Retinal pigment epithelial cell (primary cell): ENCODE data around the gene BDKRB2.

Experiments used
- DNase-seq: peaks from one replicate; pipeline ENCODE4 v3.0.0-alpha.2; 2010; ENCODE audit warnings: low read depth
- H3K4me3 ChIP-seq: 2 replicates; pipeline ENCODE4 v1.5.1; 2011; ENCODE audit warnings: mild to moderate bottlenecking, low read length, control low read depth, moderate library complexity
- TF ChIP-seq, protein P1 (sequence below): conservative IDR thresholded peaks from 2 replicates; pipeline ENCODE4 v1.5.1; 2011; ENCODE audit warnings: low read depth, low read length, control low read depth, inconsistent platforms

BDKRB2 gene

DNA sequence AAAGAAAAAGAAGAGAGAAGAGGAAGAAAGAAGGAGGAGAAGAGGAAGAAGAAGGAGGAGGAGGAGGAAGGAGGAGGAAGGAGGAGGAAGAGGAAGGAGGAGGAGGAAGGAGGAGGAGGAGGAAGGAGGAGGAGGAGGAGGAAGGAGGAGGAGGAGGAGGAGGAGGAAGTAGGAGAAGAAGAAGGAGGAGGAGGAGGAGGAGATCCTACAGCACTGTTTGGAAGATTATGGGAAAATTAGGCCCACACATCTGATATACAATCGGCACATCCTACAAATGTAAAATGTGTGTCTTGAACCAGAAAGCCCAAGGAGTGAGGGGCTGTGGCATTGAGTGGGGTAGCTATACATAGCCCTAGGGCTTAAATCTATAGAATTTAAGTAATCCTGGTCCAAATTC, 12.0 kb downstream of the BDKRB2 start:
- H3K4me3 ChIP-seq: no peak overlapping the region
- DNase-seq: no peak
- TF ChIP-seq, protein P1, sequence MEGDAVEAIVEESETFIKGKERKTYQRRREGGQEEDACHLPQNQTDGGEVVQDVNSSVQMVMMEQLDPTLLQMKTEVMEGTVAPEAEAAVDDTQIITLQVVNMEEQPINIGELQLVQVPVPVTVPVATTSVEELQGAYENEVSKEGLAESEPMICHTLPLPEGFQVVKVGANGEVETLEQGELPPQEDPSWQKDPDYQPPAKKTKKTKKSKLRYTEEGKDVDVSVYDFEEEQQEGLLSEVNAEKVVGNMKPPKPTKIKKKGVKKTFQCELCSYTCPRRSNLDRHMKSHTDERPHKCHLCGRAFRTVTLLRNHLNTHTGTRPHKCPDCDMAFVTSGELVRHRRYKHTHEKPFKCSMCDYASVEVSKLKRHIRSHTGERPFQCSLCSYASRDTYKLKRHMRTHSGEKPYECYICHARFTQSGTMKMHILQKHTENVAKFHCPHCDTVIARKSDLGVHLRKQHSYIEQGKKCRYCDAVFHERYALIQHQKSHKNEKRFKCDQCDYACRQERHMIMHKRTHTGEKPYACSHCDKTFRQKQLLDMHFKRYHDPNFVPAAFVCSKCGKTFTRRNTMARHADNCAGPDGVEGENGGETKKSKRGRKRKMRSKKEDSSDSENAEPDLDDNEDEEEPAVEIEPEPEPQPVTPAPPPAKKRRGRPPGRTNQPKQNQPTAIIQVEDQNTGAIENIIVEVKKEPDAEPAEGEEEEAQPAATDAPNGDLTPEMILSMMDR: no peak

DNA sequence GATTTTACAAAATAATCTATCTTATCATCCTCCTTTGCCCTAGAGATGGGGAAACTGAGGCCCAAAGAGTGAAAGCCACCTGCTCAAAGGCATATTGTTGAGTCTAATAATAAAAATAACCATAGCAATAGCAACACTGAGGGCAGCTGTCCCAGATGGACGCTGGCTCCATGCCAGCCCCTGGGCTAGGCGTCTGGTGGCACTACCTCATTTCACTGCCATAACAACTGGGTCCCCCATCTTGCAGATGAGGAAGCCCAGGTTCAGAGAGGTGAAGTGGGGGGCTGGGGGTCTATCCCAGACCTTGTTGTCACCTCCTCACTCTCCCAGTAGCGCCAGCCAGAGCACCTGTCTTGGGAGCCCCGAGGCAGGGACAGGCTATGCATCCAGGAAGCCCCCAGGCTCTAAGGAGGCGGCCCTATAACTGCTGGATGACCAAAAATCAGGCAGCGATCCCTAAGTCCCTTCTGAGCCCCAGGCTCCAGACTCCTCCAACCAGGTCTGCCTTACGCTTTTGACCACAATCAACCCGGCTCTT, 12.8 kb downstream of the BDKRB2 start:
- H3K4me3 ChIP-seq: no peak overlapping the region
- TF ChIP-seq, protein P1: no peak
- no peak for DNase-seq

DNA sequence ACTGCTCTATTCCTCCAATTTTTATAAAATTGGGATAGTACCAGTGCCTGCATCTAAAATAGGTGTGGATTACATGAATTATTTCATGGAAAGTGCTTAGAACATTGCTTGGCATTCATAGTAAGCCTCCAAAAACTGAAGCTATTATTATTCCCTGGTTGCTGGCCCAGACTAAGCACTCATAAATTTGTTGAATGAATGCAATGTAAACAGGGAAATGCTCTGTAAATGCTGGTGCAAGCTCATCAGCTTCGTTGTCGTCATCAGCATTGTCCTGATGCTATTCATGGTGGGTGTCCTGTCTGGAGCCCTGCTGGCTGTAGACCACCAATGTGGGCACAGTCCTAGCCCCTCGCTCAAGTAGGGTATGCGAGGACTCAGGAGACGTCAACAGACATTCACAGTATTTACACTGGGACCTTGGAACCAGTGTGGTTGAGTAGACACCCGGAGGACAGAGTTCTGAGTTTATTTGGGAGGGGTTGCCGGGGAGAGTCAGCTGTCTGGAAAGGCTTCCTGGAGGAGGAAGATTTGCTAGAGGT, 16.5 kb downstream of the BDKRB2 start:
- TF ChIP-seq, protein P1: no peak

DNA sequence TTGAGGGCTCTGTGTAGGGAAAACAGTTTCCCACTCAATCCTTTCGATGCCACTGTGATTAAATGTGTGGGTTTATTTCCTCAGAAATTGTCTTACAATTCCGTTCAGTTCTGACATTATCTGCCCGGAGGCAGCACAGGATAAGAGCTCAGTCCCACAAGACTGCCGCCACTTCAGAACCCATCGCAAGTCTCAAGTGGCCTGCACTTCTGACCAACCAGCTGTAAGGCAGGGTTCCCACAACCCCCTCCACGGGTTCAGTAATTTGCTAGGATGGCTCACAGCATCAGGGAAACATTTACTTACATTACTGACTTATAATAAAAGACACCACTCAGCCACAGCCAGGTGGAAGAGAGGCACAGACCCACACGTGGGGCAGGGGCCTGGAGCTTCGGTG, 17.2 kb downstream of the BDKRB2 start:
- TF ChIP-seq, protein P1: no peak

More for the DNA sequence above, 16.5 kb downstream of the BDKRB2 start:
- no peak overlapping the region for H3K4me3 ChIP-seq
- DNase-seq: no peak

DNA sequence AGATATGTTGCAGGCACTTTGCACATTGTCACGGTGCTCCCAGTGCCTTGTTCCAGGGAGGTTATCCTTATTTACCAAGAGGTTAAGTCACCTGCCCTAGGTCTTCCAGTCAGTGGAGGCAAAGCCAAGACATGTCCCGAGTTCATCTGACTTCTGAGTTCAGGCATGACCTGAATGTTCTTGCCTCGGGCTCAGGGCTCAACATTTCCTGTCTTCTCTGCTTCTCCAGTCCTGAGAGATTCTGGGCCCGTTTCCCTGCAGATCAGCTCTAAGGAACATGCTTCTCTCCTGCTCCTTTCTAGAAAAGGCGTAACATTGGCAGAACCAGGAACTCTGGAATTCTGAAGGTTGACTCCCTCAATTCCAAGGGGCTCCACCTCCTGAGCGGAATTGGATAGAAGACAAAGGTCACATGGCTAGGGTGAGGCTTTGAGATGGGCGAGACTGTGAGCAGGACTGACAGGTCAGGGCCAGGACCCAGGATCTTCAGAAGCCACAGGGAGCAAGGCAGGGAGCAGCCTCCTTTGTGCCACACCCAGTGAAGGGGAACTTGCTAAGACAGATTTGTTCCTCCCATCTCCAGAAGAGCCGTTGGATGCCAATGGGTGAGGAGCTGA, 19.9 kb downstream of the BDKRB2 start:
- H3K4me3 ChIP-seq: no peak overlapping the region
- no peak for DNase-seq
- TF ChIP-seq, protein P1: no peak

More for the DNA sequence above, 17.2 kb downstream of the BDKRB2 start:
- H3K4me3 ChIP-seq: no peak overlapping the region
- DNase-seq: no peak

DNA sequence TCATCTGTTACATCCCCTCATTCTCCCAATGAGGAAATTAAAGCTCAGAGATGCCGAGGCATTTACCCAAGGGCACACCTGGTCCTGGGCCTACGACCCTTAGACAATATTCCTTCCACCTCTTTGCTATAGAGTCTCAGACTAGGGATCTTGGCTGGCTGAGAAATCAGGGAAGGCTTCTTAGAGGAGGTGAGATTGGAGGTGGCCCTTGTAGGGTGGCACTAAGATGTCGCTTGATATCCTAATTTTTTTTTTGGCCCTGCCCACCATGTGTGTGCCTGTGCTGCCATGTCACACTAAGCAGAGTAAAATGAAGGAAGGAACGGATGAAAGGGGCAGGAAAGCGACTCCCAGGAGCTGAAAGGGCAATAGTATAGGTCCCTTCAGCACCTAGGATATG, 20.6 kb downstream of the BDKRB2 start:
- no peak overlapping the region for H3K4me3 ChIP-seq
- no peak for DNase-seq
- TF ChIP-seq, protein P1: no peak

DNA sequence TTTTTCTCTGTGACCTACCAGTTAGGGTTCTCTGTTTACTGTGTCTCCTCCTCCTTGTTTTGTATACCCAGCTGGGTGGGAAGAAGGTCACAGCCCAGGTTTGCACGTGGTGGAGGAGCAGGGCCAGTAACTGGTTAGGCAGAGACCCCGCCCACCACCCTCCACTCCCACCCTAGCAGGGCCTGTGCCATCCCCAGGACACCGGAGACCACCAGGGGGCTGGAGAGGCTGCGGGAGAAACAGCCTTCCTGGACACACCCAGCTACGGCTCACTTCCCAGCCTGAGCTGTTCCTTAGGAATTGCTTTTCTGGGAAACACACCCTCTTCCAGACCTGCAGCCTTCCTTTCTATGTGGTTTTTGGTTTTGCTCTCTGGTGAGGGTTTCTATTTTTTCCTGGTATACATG, 21.1 kb downstream of the BDKRB2 start:
- DNase-seq: no peak
- no peak overlapping the region for H3K4me3 ChIP-seq
- TF ChIP-seq, protein P1: peak; percentile 14
